ENCODE measurements around the gene WDFY4.
A peak's percentile ranks its signal among the peaks of the same experiment; 100 is the strongest.

WDFY4 gene

GRCh38 chr10:48946332-48946731 lies 261.7 kb downstream of the WDFY4 start:
- no peak for DNase-seq (ENCODE audit: low read depth in 1 of 2, low spot score in 1 of 2)
- in situ Hi-C loops (cut with HindIII; ENCODE audit: low pct_unique_long_range_greater_than_20kb, low sequenced_read_pairs), result no loop called here
- TF ChIP-seq JUND (IDR thresholded peaks at IDR 0.05; ENCODE audit: low read depth), result no peak

DNA sequence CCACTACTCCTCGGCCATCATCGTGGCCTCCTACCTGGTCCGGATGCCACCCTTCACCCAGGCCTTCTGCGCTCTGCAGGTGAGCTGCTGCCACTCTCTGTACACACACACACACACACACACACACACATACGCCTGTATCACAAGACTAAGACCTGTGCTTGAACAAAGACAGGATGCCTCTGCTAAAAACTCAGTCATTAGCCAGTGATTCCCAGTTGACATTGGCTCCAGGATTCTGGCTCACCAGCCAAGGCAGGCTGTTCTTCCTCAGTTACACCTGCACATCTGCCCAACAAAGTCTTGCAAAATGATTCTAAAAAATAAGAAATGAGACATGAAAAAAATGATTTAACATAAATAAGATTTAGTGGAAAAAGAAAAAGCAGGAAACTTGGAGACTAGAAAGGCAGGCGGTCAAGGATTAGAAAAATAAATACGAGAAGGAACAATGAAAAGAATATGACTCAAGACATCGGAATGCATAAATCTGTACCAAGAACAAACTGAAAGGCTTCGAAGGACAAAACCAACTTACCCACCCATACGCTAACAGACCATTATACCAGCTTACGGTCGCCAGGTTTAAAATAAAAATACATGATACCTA lies 262.3 kb downstream of the WDFY4 start:
- DNase-seq (ENCODE audit: low read depth in 1 of 2, low spot score in 1 of 2), result peak in 1 of 2 experiments; percentile 17
- in situ Hi-C loops (cut with HindIII; ENCODE audit: low pct_unique_long_range_greater_than_20kb, low sequenced_read_pairs), result no loop called here
- no peak for TF ChIP-seq JUND (IDR thresholded peaks at IDR 0.05; ENCODE audit: low read depth)

DNA sequence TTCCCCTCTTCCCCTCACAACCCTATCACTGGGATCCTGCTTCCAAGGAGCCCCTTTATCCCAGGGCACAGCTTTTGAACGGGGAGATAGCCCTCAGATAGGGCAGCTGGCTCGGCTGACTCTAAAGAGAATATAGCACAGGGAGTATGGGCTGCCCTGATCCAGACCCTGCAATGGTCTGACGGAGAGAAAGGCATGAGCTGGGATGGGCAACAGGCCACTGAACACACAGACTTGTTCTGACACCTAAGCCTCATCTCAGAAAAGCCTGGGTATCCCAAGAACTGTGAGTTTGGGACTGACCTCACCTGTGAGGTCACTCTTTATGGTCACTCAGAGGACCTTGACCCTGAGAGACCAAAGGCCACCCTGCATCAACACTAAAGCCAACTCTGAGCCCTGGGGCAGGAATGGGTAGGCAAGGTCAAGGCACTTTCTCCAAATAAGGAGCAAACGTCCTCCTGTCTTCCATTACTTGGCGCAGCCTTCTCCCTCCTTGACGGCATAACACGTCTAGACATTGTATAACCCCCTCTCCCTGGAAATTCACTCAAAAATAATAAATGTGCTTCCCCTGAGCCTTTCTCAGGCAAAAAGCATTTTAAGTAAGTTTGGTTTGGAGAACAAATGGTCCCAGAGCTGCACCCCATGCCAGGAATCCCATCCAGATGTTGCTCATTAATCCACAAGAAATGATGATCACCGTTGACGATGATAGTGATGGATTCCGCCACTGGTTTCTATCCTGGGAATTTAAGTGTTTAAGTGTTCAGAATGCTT lies 263.2 kb downstream of the WDFY4 start:
- TF ChIP-seq JUND (IDR thresholded peaks at IDR 0.05; ENCODE audit: low read depth), result no peak
- no peak for DNase-seq (ENCODE audit: low read depth in 1 of 2, low spot score in 1 of 2)
- in situ Hi-C loops (cut with HindIII; ENCODE audit: low pct_unique_long_range_greater_than_20kb, low sequenced_read_pairs), result no loop called here

- no peak for TF ChIP-seq JUND (IDR thresholded peaks at IDR 0.05; ENCODE audit: low read depth)
- in situ Hi-C loops (cut with HindIII; ENCODE audit: low pct_unique_long_range_greater_than_20kb, low sequenced_read_pairs), result no loop called here
- DNase-seq (ENCODE audit: low read depth in 1 of 2, low spot score in 1 of 2), result no peak
Observed at GRCh38 chr10:48948470-48949037, 263.9 kb downstream of the WDFY4 start.

DNA sequence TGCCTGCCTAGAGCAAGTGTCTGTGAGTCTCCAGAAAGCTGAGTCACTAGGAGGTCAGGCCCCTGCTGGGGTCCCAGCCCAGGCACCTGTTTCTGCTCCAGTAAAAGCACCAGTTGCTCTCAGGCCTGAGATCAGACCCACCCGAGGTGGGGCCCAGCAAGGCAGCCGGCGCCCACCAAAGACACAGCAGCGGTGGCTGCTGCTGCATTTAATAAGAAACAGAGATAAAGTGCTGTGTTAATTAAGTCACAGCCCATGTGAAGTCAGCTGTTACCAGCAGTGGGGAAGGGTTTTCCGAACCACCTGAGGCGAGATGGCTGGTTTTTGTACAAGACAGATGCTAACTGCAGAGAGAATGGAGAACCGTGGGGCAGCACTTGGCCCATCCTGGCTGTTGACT lies 267.0 kb downstream of the WDFY4 start:
- no peak for DNase-seq (ENCODE audit: low read depth in 1 of 2, low spot score in 1 of 2)
- no peak for TF ChIP-seq JUND (IDR thresholded peaks at IDR 0.05; ENCODE audit: low read depth)
- in situ Hi-C loops (cut with HindIII; ENCODE audit: low pct_unique_long_range_greater_than_20kb, low sequenced_read_pairs), result no loop called here

- no peak for TF ChIP-seq JUND (IDR thresholded peaks at IDR 0.05; ENCODE audit: low read depth)
- in situ Hi-C loops (cut with HindIII; ENCODE audit: low pct_unique_long_range_greater_than_20kb, low sequenced_read_pairs), result no loop called here
- DNase-seq (ENCODE audit: low read depth in 1 of 2, low spot score in 1 of 2), result no peak
Observed at GRCh38 chr10:48957361-48958151, 272.9 kb downstream of the WDFY4 start.

- TF ChIP-seq JUND (IDR thresholded peaks at IDR 0.05; ENCODE audit: low read depth), result no peak
- in situ Hi-C loops (cut with HindIII; ENCODE audit: low pct_unique_long_range_greater_than_20kb, low sequenced_read_pairs), result no loop called here
- DNase-seq (ENCODE audit: low read depth in 1 of 2, low spot score in 1 of 2), result no peak
Observed at GRCh38 chr10:48958598-48959190, 274.0 kb downstream of the WDFY4 start.

GRCh38 chr10:48964038-48964437 lies 279.4 kb downstream of the WDFY4 start:
- no peak for DNase-seq (ENCODE audit: low read depth in 1 of 2, low spot score in 1 of 2)
- in situ Hi-C loops (cut with HindIII; ENCODE audit: low pct_unique_long_range_greater_than_20kb, low sequenced_read_pairs), result no loop called here
- no peak for TF ChIP-seq JUND (IDR thresholded peaks at IDR 0.05; ENCODE audit: low read depth)

DNA sequence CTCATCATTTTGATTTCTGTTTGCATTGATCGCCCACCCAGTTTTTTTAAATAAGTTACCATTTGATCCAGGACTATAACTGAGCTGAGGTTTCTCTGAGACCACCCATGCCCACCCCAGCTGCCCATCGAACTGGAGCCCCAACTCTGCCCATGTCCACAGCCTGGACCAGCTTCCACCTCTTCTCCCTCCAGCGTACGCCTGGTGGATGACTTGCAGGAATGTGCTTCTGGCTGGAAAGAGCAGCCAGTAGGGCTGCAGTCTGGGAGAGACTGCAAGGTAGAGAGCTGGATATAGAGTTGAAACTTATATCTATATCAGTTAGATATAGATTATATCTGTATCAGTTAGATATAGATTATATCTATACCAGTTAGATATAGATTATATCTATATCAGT lies 280.8 kb downstream of the WDFY4 start:
- in situ Hi-C loops (cut with HindIII; ENCODE audit: low pct_unique_long_range_greater_than_20kb, low sequenced_read_pairs), result no loop called here
- DNase-seq (ENCODE audit: low read depth in 1 of 2, low spot score in 1 of 2), result no peak
- TF ChIP-seq JUND (IDR thresholded peaks at IDR 0.05; ENCODE audit: low read depth), result no peak

DNA sequence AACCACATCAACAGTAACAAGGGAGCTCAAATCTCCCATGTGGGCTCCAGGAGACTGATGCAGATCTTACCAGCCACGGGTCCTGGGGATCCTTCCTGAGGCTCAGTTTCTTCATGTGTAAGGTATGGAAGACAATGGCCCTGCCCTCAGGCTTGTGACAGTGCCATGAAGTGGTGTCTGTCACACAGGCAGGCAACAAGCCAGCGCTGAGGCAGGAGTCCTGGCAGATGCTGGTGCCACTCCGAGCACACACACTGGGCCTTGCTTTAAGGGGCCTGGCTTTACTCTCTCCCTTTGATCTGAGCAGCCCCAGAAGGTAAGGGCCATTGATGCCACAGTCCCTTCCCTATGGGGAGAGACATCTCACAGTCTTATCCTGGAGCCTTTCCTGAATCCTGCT lies 283.4 kb downstream of the WDFY4 start:
- in situ Hi-C loops (cut with HindIII; ENCODE audit: low pct_unique_long_range_greater_than_20kb, low sequenced_read_pairs), result no loop called here
- DNase-seq (ENCODE audit: low read depth in 1 of 2, low spot score in 1 of 2), result no peak
- TF ChIP-seq JUND (IDR thresholded peaks at IDR 0.05; ENCODE audit: low read depth), result no peak

- in situ Hi-C loops (cut with HindIII; ENCODE audit: low pct_unique_long_range_greater_than_20kb, low sequenced_read_pairs), result no loop called here
- no peak for DNase-seq (ENCODE audit: low read depth in 1 of 2, low spot score in 1 of 2)
- TF ChIP-seq JUND (IDR thresholded peaks at IDR 0.05; ENCODE audit: low read depth), result no peak
Observed at GRCh38 chr10:48970046-48970445, 285.4 kb downstream of the WDFY4 start.

- DNase-seq (ENCODE audit: low read depth in 1 of 2, low spot score in 1 of 2), result no peak
- in situ Hi-C loops (cut with HindIII; ENCODE audit: low pct_unique_long_range_greater_than_20kb, low sequenced_read_pairs), result no loop called here
- no peak for TF ChIP-seq JUND (IDR thresholded peaks at IDR 0.05; ENCODE audit: low read depth)
Observed at GRCh38 chr10:48970654-48971053, 286.0 kb downstream of the WDFY4 start.

Data from T47D (cell line).